Sigmoid colon (tissue), 4 donors: ENCODE measurements around the gene BPIFB4.

Experiments
- POLR2AphosphoS5 ChIP-seq, 4 donors: sonication (generic); formaldehyde crosslinking; IDR thresholded peaks; one replicate each; pipeline ENCODE4 v1.6.1; 2017; ENCODE audit warnings: antibody characterized with exemption in 4 of 4
- TF ChIP-seq, protein P1 (sequence below), 4 experiments: fragments of 450-650 bp in 3 of 4; fragments of 200-600 bp in 1 of 4; IDR thresholded peaks; one replicate each; pipeline ENCODE4 v1.5.1; 2016 to 2019; ENCODE audit warnings: antibody characterized with exemption in 4 of 4, mild to moderate bottlenecking in 3 of 4, moderate library complexity in 2 of 4

DNA sequence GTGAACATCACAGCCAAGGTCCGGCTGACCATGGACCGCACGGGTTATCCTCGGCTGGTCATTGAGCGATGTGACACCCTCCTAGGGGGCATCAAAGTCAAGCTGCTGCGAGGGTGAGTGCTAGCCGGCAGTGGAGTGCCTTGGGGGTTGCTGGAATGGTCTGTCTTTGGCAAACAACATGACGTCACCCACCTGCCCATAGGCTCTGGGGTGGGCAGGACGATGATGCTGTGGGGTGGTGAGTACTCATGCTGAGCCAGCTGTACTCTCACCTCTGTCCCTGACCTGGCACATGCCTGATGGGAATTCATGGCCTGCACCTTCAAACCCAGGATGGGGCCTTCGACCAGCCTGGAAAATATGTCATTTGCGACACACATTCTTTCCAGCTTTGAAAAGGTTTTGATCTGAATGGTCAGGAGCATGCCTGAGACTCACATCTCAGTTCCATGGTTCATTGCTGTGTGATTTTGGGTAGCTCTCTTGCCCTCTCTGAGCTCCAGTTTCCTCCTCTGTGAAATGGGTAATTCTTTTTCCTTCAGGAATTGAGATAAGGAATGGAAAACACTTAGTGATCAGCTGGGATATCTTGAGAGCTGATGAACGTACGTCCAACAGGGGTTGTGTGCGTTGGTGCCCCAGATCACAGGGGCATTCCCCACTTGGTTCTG is 6.7 kb downstream of the BPIFB4 start:
- TF ChIP-seq, protein P1, sequence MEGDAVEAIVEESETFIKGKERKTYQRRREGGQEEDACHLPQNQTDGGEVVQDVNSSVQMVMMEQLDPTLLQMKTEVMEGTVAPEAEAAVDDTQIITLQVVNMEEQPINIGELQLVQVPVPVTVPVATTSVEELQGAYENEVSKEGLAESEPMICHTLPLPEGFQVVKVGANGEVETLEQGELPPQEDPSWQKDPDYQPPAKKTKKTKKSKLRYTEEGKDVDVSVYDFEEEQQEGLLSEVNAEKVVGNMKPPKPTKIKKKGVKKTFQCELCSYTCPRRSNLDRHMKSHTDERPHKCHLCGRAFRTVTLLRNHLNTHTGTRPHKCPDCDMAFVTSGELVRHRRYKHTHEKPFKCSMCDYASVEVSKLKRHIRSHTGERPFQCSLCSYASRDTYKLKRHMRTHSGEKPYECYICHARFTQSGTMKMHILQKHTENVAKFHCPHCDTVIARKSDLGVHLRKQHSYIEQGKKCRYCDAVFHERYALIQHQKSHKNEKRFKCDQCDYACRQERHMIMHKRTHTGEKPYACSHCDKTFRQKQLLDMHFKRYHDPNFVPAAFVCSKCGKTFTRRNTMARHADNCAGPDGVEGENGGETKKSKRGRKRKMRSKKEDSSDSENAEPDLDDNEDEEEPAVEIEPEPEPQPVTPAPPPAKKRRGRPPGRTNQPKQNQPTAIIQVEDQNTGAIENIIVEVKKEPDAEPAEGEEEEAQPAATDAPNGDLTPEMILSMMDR (IDR thresholded peaks at IDR 0.05) = no peak
- no peak for TF ChIP-seq POLR2AphosphoS5 (IDR thresholded peaks at IDR 0.05)
